Colon (tissue), 2 donors: ENCODE data around the gene PRR20G.
"Not testable (repeated sequence)": the region's sequence is repeated elsewhere in the genome, so short reads cannot be mapped to it uniquely, and the experiment has no call there.

Experiments
- FAIRE-seq: peaks from 2 replicates; lab custom pipeline; 2012; peaks lifted over from hg19 to GRCh38; lab: Jason Lieb, UNC
- donor health status: control.
- donor health status: control.

Gene PRR20G

GRCh38 chr3:127287840-127288239, at the start of gene PRR20G:
PRR20G (minus strand) TSS chr3:127288046; CDS start chr3:127287365, 681 bp downstream.
- FAIRE-seq = no peak

GRCh38 chr3:127337001-127337400, 49.2 kb upstream of the PRR20G start:
- FAIRE-seq = no peak

DNA sequence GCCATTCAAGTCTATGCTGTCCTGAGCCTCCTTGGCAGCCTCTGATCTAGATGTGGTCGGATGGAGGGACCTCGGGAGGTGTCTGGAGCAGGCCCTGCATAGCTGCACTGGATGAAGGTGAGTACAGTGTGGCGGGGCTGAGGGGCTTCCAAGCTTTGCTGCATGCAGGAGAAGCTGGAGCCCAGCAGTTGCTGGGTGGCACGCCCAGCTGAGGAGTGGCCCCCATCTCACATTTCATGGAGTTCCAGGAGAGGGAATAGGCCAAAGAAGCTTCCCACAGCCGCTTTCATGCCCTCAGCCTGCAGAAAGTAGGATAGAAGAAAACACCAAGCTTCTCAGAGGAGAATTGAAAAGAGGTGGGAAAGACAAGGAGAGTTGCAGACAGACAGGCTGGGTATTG, 48.3 kb upstream of the PRR20G start:
- FAIRE-seq = no peak

DNA sequence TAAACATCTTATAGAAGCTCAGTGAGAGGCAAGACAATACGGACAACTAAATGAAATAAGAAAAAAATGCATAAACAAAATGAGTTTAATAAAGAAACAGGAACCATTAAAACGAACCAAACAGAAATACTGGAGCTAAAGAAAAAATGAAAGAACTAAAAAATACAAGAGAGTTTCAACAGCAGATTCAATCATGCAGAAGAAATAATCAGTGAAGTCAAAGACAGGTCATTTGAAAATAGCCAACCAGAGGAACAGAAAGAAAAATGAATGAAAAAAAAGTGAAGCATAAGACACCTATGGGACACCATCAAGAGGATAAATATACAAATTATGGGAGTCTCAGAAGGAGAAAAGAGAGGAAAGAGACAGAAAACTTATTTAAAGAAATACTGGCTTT, 42.5 kb upstream of the PRR20G start:
- no peak for FAIRE-seq

GRCh38 chr3:127329631-127330285, 41.9 kb upstream of the PRR20G start:
- FAIRE-seq = no peak

DNA sequence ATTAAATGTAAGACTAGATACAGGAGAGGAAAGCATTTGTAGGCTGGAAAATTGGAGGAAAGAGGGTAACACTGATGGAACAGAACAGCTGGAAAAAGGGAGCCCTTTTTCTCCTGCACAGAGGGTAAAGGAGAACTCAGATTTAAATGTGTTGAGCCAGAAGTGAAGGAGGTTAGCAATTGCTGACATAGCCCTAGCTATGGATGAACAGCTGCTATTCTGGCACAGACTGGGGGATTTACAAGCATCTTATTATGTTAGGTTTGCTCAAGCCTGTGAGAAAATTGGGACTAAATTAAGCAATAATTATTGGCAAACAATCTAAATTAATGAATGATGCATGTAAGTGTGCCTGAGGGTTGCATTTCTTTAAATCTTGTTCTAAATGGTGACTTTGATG, 40.6 kb upstream of the PRR20G start:
- no peak for FAIRE-seq

GRCh38 chr3:127326341-127326740, 38.5 kb upstream of the PRR20G start:
- FAIRE-seq = no peak

- FAIRE-seq = no peak
These were observed 37.7 kb upstream of the PRR20G start for GRCh38 chr3:127325629-127325961.

DNA sequence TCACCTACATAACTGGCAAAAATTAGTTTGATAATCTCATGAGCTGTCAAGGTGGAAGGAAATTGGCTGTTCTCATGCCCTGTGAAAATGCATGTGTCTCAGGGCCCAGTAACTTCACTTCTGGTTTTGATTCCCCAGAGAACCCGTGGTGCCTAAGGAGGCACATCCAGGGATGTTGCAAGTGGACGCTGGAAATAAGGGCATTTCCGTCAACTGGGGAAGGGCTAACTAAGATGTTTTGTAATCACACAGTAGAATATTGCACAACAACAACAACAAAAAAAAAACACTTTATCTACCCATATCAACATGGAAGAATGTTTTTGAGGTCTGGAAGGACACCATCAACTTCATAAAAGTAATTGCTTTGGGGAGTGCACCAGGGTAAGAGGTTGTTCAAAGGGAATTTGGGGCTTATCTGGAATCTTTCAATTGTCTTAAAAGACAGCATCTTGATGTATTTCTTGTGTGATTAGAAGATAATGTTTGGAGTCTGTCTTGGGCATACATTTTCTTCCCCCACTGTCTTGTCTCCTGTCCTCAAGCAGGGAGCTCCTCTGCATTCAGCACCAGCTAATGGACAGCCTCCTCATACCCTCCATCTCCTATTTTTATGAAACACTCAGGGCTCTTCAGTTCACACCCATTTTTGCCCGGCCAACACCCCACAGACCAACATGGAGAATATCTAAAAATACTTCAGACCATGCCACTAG, 37.2 kb upstream of the PRR20G start:
- no peak for FAIRE-seq

- FAIRE-seq = no peak
These were observed 36.2 kb upstream of the PRR20G start for GRCh38 chr3:127324076-127324475.

DNA sequence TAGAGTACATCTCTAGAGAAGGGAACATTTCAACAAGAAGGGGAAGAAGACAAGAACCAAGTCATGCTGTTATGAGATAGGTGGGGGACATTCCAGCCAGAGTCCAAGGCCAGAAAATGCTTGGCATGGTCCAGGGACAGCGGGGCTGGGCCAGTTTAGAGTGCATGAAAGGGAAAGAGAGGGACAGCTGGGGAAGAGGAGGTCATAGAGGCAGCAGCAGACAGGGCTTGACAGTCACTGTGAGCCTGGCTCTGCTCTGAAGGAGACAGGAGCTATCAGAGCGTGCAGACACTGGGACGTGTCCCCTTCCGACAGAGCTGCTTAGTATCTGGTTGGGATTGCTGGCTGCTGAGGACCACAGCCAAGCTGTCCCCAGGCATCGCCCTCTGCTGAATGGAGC, 35.7 kb upstream of the PRR20G start:
- FAIRE-seq = no peak

DNA sequence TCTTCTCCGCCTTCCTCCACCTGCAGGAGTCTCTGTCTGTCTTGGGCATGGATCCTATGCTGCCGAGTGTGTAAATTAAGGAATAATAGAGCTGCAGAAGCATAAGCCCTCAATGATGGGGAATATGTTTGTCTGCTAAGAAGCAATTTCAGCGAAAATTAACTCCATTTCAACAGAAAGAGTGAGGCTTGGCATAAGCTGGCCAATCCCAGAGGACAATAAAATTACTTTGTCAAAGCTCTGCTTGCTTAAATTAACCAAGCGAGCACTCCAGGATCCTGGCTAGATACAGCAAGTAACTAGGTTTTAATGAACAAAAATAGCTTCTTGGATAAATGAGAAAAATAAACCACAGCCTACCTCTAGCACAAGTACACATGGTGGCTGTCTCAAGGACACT, 33.5 kb upstream of the PRR20G start:
- FAIRE-seq = no peak

DNA sequence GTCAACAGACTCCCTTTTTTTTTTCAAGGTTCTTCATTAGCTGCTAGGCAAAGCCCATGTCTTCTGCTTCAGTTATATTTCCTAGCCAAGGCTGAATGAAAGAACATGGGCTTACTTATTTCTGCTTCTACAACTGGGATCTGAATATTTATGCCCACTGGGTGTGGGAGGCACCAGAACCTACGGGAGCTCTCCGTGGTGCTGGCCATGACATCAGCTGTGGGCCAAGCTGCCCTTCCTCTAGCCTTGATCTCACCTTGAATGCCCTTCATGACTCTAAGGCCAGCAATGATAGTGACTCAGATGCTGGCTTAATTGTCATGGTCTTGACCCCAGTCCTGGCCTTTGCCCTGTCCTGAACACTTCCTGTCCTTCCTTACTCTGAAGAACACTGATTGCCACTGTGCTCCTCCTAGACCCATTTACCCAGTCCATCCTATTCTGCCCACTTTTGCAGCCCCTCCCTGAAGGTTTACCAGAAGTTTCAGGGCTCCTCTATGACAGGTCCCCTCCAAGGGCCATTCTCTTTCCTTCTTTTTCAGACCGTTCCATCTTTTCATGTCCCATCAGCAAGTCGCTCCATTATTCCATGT, 32.8 kb upstream of the PRR20G start:
- FAIRE-seq = no peak

GRCh38 chr3:127316685-127317084, 28.8 kb upstream of the PRR20G start:
- FAIRE-seq = no peak

GRCh38 chr3:127312818-127313217, 25.0 kb upstream of the PRR20G start:
- FAIRE-seq = no peak

GRCh38 chr3:127308821-127309220, 21.0 kb upstream of the PRR20G start:
- FAIRE-seq = not testable (repeated sequence)

DNA sequence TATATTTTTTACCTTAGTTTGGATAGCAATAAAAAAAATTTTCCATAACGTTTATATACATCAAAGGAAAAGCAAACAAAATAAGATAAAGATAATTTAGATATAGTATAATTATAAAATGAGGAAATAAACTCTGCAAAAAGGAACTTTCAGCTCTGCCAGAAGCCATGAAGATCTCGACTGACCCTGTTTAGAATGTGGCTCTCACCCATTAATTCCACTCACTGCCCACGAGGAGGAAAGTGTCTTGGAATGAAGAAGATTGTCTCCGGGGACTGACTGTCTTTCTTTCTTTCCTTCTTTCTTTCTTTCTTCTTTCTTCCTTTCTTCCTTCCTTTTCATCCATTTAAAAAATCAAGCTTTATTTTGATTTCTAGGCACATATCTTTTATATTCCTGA, 20.1 kb upstream of the PRR20G start:
- FAIRE-seq = no peak

- no peak for FAIRE-seq
These were observed 19.4 kb upstream of the PRR20G start for GRCh38 chr3:127307112-127307835.

DNA sequence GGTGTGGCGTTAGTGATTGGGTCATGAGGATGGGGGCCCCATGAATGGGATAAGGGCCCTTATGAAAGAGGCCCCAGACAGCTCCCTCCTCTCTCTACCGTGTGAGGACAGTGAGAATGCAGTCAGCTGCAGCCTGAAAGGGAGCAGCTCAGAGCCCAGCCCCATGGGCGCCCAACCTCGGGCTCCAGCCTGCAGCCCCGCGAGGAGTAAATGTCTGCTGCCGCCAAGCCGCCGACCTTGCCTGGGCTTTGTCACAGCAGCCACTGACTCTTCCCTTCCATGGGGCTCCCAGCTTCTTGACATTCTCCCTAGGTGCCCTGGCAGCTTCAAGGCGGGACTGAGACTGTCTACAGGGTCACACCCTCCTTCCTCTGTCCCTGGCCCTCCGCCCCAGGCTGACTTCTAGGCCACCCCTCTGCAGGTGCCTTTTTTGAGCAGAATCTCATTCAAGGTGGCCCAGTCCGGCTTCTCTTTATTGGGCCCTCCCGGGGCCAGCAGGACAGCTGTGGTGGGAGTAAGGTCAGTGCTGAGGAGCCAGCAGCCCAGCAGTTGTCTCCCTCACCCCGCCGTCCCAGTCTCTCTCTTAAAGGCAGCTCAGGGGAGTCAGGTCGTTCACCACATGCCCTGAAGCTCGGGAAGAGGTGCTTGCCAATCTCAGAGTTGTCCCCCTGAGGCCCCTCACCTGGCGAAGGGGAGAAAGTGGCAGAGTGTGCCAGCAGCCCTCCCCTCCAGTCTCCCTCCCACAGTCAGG, 18.7 kb upstream of the PRR20G start:
- FAIRE-seq = no peak

DNA sequence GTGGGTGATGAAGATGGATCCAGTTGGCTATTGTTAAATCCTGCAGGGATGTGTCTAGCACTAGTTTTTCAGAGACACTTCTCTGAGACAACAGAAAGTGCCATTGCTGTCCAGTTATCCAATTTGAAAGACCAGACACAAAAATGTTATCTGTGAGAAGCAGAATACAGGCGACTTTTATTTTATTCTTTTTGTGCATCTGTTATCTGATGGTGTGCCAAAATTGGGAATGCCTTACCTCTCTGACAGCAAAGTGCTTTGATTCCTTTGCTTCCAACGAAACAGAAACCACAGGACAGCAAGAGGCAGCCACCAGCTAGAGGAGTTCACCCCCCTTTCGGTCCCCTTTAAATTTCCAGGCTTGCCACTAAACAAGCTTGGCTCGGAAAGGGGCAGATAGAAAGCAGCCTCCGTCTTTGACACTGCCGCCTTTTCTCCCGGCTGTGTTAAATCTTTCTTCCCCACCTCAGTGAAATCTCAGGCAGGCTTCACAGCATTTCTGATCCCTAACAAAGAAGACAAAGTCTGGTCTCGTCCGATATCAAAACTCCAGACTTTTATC, 17.7 kb upstream of the PRR20G start:
- FAIRE-seq = no peak

GRCh38 chr3:127304121-127304744, 16.4 kb upstream of the PRR20G start:
- no peak for FAIRE-seq

GRCh38 chr3:127299276-127299675, 11.4 kb upstream of the PRR20G start:
- FAIRE-seq = no peak
